Transverse colon (tissue), 4 donors: ENCODE data around the gene PPL.

Experiments used
- CTCF ChIP-seq, 5 experiments: fragments of 200-600 bp in 3 of 5; fragments of 450-650 bp in 2 of 5; sonication (generic) in 3 of 5; IDR thresholded peaks; 1 replicate in 2 of 5; 2 replicates in 3 of 5; pipeline ENCODE4 v1.5.1; 2016 to 2017; ENCODE audit warnings: antibody characterized with exemption in 5 of 5, inconsistent platforms in 3 of 5, mild to moderate bottlenecking in 2 of 5, moderate library complexity in 1 of 5
- EP300 ChIP-seq: sonication (generic); formaldehyde crosslinking; IDR thresholded peaks from one replicate; pipeline ENCODE4 v1.6.1; 2017; ENCODE audit warnings: antibody characterized with exemption, low read depth
- POLR2AphosphoS5 ChIP-seq, 3 donors: sonication (generic); formaldehyde crosslinking; IDR thresholded peaks; one replicate each; pipeline ENCODE4 v1.6.1; 2016; ENCODE audit warnings: antibody characterized with exemption in 3 of 3

GRCh38 chr16:4880006-4880580 is 56.9 kb downstream of the PPL start:
- TF ChIP-seq CTCF (IDR thresholded peaks at IDR 0.05) (no peak), EP300 (no peak), POLR2AphosphoS5 (IDR thresholded peaks at IDR 0.05) (no peak)
